Activated CD8-positive, alpha-beta memory T cell treated with anti-CD3 and anti-CD28 coated beads, Interleukin-2, amount 10 ng/mL, durations not matched to agents 7 days and 5 days (primary cell): ENCODE data around the gene PCDHGA8. TPM values are rescaled to one million over a fixed set of nuclear protein-coding genes. Genes with fewer than 3 reads are reported as not detected.
"Not testable (repeated sequence)": the region's sequence is repeated elsewhere in the genome, so short reads cannot be mapped to it uniquely, and the experiment has no call there.

Experiments
- ATAC-seq: fragments of 150-1000 bp; cut with Tn5 transposase; one replicate; pipeline ENCODE4 v1.10.0; 2021; ENCODE audit warnings: moderate library complexity
- CTCF ChIA-PET: fragments of 350-600 bp; sonication (Branson Sonifier 250); formaldehyde crosslinking; loops from one replicate; lab custom pipeline; 2021; ENCODE audit warnings: antibody characterized with exemption; lab: Charles Lee
- DNase-seq: peaks from one replicate; pipeline ENCODE4 v3.0.0-alpha.2; 2020
- H3K27ac Mint-ChIP-seq: one replicate; pipeline ENCODE4 v1.8.0; 2021; ENCODE audit warnings: mild to moderate bottlenecking, mixed read lengths
- H3K27me3 Mint-ChIP-seq: one replicate; pipeline ENCODE4 v1.8.0; 2021; ENCODE audit warnings: mixed read lengths
- H3K36me3 Mint-ChIP-seq: one replicate; pipeline ENCODE4 v1.8.0; 2021; ENCODE audit warnings: mild to moderate bottlenecking, mixed read lengths
- H3K4me1 Mint-ChIP-seq: one replicate; pipeline ENCODE4 v1.8.0; 2021; ENCODE audit warnings: mixed read lengths
- H3K4me3 Mint-ChIP-seq: one replicate; pipeline ENCODE4 v1.8.0; 2021; ENCODE audit warnings: mild to moderate bottlenecking, moderate library complexity, mixed read lengths
- H3K9me3 Mint-ChIP-seq: one replicate; pipeline ENCODE4 v1.8.0; 2022; ENCODE audit warnings: low read depth, mixed read lengths
- total RNA-seq, 2 experiments: library from RNA; stranded (reverse); gene quantifications; one replicate each; pipeline ENCODE4 v1.2.3, GENCODE V29; 2021

The PCDHGA8 gene
- not detected for total RNA-seq

DNA sequence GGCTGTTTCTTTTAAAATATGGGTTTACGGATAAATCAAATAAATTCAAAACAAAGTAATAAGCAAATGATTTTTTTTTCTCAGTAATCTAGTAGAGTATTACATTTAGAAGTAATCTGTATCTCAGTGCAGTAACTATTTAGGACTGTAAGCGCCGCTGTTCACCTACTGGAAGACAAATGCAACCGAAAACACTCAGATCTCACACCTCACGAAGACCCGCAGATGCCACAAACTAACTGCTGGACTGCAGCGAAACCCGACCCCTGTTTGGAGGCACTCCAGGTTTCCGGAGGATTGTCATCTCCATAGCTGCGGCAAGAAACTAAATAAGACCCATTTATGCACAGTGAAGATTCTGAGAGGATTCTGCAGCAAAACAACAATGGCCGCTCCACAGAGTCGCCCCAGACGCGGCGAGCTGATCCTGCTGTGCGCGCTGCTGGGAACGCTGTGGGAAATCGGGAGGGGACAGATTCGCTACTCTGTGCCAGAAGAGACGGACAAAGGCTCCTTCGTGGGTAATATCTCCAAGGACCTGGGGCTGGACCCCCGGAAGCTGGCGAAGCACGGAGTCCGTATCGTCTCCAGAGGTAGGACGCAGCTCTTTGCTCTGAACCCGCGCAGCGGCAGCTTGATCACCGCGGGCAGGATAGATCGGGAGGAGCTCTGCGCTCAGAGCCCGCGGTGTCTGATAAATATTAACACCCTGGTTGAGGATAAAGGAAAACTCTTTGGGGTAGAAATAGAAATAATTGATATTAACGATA, at the start of gene PCDHGA8:
TSS of gene PCDHGA8 (plus strand) at position 205 of the 770 bp plus-strand sequence. CDS start at position 386, 181 bp downstream.
- no peak within 1 kb of the TSS for H3K27ac Mint-ChIP-seq
- DNase-seq: no peak
- ATAC-seq: no peak
- no peaks in the 10 kb centered on the region for H3K4me1 Mint-ChIP-seq
- no peak within 1 kb of the TSS for H3K4me3 Mint-ChIP-seq
- CTCF ChIA-PET: interaction anchor here (1.0 to 1.3 kb wide), 2 partner anchors 28 to 120 kb away, joined by 3 read pairs; partner anchors contain the start of gene PCDHGA11
- peaks cover 40% of the 10 kb centered on the region for H3K27me3 Mint-ChIP-seq
- peaks cover 7% of the 10 kb centered on the region for H3K36me3 Mint-ChIP-seq
- H3K9me3 Mint-ChIP-seq: peaks cover 15% of the 10 kb centered on the region

DNA sequence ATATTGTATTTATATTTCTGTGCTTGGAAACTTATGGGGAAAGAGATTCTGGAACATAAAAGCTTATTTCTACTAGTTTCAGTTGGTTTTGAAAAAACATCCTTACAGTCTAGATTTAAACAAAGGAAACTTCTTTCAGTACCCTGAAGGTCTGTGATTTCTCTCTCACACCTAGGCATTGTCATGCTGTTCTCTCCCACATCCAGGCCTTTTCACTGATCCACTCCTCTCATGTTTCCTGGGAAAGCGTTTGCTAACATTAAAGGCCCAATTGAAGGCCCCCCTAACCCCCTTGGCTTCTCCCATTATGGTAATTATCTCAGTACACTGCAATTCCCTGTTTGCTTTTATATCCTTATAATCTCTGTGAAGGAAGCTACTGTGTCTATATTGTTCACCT, 49.7 kb upstream of the PCDHGA8 start:
- Mint-ChIP-seq H3K36me3 (peaks cover 8% of the 10 kb centered on the region), H3K4me1 (no peaks in the 10 kb centered on the region), H3K27ac (no peak overlapping the region), H3K9me3 (peaks cover 15% of the 10 kb centered on the region), H3K27me3 (peaks cover 35% of the 10 kb centered on the region), H3K4me3 (no peak overlapping the region)
- CTCF ChIA-PET: interaction anchor here (1.3 kb wide), 1 partner anchor 55 kb away, joined by 3 read pairs; the partner anchor contains the start of gene PCDHGB5
- ATAC-seq: no peak
- no peak for DNase-seq

DNA sequence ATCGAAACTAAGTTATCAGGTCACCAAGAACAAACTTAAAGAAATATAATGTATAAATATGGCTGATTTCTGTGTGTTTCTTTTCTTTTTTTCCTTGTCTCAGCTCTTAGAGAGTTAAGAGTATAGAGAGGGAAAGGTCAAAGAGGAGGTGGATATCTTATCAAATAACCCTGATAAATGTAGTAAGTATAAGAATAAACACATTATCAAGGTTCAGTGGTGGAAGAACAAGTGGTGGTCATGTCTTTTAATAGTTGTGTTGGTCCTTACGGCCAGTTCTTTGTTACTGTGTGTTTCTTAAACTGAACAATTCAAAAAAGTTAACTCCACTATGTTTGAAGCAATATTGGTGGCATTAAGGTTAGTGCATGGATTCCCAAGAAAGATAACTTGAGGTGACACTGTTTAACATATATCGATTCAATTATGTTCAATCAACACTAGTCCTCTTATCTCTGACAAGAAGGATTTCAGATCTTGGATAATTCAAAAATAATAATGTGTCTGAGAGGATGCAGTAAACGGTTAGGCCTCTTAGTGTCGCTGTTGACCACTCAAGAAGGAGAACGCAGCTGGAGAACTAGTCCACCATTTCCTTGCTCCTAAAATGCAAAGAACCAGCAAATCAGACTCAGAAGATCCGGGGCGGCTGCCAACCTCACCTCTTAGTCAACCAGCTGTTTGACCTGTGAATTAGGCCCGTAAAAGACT, 49.0 kb upstream of the PCDHGA8 start, which contains the start of gene PCDHGA3:
TSS of gene PCDHGA3 (plus strand) at position 588 of the 711 bp plus-strand sequence. CDS start 205 bp downstream, outside the sequence.
- H3K9me3 Mint-ChIP-seq: peaks cover 11% of the 10 kb centered on the region
- H3K27ac Mint-ChIP-seq: no peak within 1 kb of the TSS
- ATAC-seq: no peak
- H3K4me1 Mint-ChIP-seq: no peaks in the 10 kb centered on the region
- peaks cover 8% of the 10 kb centered on the region for H3K36me3 Mint-ChIP-seq
- DNase-seq: no peak
- peak within 1 kb of the TSS; percentile 61 for H3K4me3 Mint-ChIP-seq
- CTCF ChIA-PET: interaction anchor here (1.0 to 2.2 kb wide), 9 partner anchors 12 to 182 kb away, joined by 3 to 6 read pairs (median 3); partner anchors contain the start of genes PCDHGA4 and PCDHGB5
- H3K27me3 Mint-ChIP-seq: peaks cover 29% of the 10 kb centered on the region

DNA sequence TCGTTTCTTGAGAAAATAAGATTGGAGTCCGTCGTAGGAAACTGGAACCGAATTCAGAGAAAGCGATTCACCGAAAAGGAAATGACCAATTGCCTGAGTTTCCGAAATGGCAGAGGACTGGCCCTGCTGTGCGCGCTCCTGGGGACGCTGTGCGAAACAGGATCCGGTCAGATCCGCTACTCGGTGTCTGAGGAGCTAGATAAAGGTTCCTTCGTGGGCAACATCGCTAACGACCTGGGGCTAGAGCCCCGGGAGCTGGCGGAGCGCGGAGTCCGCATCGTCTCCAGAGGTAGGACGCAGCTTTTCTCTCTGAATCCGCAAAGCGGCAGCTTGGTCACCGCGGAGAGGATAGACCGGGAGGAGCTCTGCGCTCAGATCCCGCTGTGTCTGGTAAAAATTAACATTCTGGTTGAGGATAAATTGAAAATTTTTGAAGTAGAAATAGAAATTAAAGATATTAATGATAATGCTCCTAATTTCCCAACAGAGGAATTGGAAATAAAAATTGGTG, 48.4 kb upstream of the PCDHGA8 start:
- Mint-ChIP-seq H3K27ac (no peak overlapping the region), H3K36me3 (peaks cover 6% of the 10 kb centered on the region), H3K4me3 (peak overlapping the region; percentile 61), H3K9me3 (peaks cover 11% of the 10 kb centered on the region), H3K27me3 (peaks cover 23% of the 10 kb centered on the region), H3K4me1 (no peaks in the 10 kb centered on the region)
- DNase-seq (no peak), ATAC-seq (no peak)
- CTCF ChIA-PET: interaction anchor here (1.0 to 2.2 kb wide), 11 partner anchors 9 to 181 kb away, joined by 3 to 6 read pairs (median 3); partner anchors contain the start of genes PCDHGA4, PCDHGB5 and PCDHGB6

DNA sequence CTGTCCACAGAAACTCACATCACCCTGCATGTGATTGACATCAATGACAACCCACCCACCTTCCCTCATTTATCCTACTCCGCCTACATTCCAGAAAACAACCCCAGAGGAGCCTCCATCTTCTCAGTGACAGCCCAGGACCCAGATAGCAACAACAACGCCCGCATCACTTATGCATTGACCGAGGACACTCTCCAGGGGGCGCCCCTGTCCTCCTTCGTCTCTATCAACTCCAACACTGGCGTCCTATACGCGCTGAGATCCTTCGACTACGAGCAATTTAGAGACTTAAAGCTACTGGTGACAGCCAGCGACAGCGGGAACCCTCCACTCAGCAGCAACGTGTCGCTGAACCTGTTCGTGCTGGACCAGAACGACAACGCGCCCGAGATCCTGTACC, 47.1 kb upstream of the PCDHGA8 start:
- no peak overlapping the region for H3K27ac Mint-ChIP-seq
- H3K4me3 Mint-ChIP-seq: no peak overlapping the region
- peaks cover 18% of the 10 kb centered on the region for H3K27me3 Mint-ChIP-seq
- H3K9me3 Mint-ChIP-seq: peaks cover 11% of the 10 kb centered on the region
- H3K4me1 Mint-ChIP-seq: no peaks in the 10 kb centered on the region
- CTCF ChIA-PET: interaction anchor here (2.2 kb wide), 1 partner anchor 26 kb away, joined by 6 read pairs; no protein-coding TSS in a partner anchor
- H3K36me3 Mint-ChIP-seq: peaks cover 6% of the 10 kb centered on the region
- no peak for DNase-seq
- ATAC-seq: no peak

DNA sequence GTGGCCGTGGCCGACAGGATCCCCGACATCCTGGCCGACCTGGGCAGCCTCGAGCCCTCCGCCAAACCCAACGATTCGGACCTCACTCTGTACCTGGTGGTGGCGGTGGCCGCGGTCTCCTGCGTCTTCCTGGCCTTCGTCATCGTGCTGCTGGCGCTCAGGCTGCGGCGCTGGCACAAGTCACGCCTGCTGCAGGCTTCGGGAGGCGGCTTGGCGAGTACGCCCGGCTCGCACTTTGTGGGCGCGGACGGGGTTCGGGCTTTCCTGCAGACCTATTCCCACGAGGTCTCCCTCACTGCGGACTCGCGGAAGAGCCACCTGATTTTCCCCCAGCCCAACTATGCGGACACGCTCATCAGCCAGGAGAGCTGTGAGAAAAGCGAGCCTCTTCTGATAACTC, 46.4 kb upstream of the PCDHGA8 start:
- CTCF ChIA-PET, DNase-seq, H3K27ac Mint-ChIP-seq, H3K4me1 Mint-ChIP-seq, H3K4me3 Mint-ChIP-seq, H3K36me3 Mint-ChIP-seq, ATAC-seq: not testable (repeated sequence)
- peaks cover 24% of the 10 kb centered on the region for H3K27me3 Mint-ChIP-seq
- peaks cover 11% of the 10 kb centered on the region for H3K9me3 Mint-ChIP-seq

DNA sequence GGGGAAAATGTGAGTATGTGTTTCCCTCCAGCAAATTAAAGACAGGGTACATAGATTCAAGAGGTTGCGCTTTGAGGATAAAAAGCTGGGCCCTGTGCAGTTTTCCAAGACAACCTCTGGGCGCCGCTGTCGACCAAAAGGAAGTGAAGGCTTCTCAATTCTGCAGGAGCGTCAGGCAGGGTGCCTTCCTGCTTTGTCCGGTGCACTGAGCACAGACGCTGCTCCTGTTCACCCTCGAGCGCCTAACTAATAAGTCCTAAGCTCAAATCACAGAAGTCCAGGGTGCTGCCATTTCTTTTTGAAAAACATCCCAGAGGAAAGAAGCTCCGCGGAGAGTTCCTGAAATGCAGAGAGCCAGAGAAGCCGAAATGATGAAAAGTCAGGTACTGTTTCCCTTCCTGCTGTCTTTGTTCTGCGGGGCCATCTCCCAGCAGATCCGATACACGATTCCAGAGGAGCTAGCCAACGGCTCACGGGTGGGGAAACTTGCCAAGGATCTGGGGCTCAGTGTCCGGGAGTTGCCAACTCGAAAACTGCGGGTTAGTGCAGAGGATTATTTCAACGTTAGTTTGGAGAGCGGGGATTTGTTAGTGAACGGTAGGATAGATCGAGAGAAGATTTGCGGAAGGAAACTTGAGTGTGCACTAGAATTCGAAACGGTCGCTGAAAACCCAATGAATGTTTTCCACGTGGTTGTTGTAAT, 42.4 kb upstream of the PCDHGA8 start, which contains the start of gene PCDHGB1:
TSS of gene PCDHGB1 (plus strand) at position 183 of the 703 bp plus-strand sequence. CDS start at position 345, 162 bp downstream.
- DNase-seq (peak; percentile 58), ATAC-seq (no peak)
- no peaks in the 10 kb centered on the region for H3K4me1 Mint-ChIP-seq
- H3K4me3 Mint-ChIP-seq: peak within 1 kb of the TSS; percentile 26
- H3K9me3 Mint-ChIP-seq: peaks cover 13% of the 10 kb centered on the region
- CTCF ChIA-PET: interaction anchor here (1.0 to 1.4 kb wide), 3 partner anchors 14 to 214 kb away, joined by 3 to 5 read pairs (median 3); partner anchors contain the start of genes PCDHGA10 and PCDHGA5
- H3K27me3 Mint-ChIP-seq: peaks cover 23% of the 10 kb centered on the region
- peaks cover 9% of the 10 kb centered on the region for H3K36me3 Mint-ChIP-seq
- no peak within 1 kb of the TSS for H3K27ac Mint-ChIP-seq

DNA sequence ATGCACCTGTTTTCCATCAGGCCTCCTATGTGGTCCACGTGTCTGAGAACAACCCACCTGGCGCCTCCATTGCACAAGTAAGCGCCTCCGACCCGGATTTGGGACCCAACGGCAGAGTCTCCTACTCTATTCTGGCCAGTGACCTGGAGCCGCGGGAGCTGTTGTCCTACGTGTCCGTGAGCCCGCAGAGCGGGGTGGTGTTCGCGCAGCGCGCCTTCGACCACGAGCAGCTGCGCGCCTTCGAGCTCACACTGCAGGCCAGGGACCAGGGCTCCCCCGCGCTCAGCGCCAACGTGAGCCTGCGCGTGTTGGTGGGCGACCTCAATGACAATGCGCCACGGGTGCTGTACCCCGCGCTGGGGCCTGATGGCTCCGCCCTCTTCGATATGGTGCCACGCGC, 40.8 kb upstream of the PCDHGA8 start:
- CTCF ChIA-PET: no interaction called here
- peaks cover 17% of the 10 kb centered on the region for H3K9me3 Mint-ChIP-seq

DNA sequence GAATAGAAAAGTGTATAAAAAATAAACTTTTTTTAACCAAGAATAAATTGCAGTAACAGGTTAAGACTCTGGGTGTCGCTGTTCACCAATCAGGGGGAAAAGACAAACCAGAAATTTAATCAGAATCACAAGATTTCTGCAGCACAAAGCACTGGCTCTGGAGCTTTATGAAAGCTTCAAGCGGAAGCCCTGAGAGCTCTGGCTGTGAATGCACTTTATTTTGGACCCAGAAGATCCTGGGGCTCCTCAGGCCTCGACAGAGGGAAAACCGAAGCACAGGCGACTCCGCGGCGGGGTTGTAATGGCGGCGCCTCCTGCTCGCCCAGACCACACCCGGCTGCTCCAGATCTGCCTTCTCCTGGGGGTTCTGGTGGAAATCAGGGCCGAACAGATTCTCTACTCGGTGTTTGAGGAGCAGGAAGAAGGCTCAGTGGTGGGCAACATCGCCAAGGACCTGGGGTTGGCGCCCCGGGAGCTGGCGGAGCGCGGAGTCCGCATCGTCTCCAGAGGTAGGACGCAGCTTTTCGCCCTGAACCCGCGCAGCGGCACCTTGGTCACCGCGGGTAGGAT, 37.4 kb upstream of the PCDHGA8 start, which contains the start of gene PCDHGA4:
TSS of gene PCDHGA4 (plus strand) at position 122 of the 570 bp plus-strand sequence. CDS start at position 209, 87 bp downstream.
- H3K27me3 Mint-ChIP-seq: peaks cover 47% of the 10 kb centered on the region

More for the DNA sequence above, 40.8 kb upstream of the PCDHGA8 start:
- H3K36me3 Mint-ChIP-seq: peaks cover 5% of the 10 kb centered on the region
- no peak overlapping the region for H3K27ac Mint-ChIP-seq
- H3K4me1 Mint-ChIP-seq: no peaks in the 10 kb centered on the region
- no peak for DNase-seq
- peaks cover 37% of the 10 kb centered on the region for H3K27me3 Mint-ChIP-seq
- no peak overlapping the region for H3K4me3 Mint-ChIP-seq
- ATAC-seq: no peak

DNA sequence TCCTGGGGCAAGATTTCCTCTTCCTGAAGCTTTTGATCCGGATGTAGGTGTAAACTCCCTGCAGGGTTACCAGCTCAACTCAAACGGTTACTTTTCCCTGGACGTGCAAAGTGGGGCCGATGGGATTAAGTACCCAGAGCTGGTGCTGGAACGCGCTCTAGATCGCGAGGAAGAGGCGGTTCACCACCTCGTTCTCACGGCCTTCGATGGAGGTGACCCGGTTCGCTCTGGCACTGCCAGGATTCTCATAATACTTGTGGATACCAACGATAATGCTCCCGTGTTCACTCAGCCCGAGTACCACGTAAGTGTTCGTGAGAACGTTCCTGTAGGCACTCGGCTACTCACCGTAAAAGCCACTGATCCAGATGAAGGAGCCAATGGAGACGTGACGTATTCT, 36.8 kb upstream of the PCDHGA8 start:
- CTCF ChIA-PET: interaction anchor here (0.8 to 1.2 kb wide), 6 partner anchors 11 to 202 kb away, joined by 3 to 8 read pairs (median 4); partner anchors contain the start of genes PCDHGA1, PCDHGA11, PCDHGA3 and PCDHGB3
- Mint-ChIP-seq H3K4me1 (peaks cover 2% of the 10 kb centered on the region), H3K36me3 (peaks cover 8% of the 10 kb centered on the region), H3K27ac (no peak overlapping the region), H3K4me3 (no peak overlapping the region), H3K27me3 (peaks cover 47% of the 10 kb centered on the region), H3K9me3 (peaks cover 14% of the 10 kb centered on the region)
- DNase-seq: no peak
- ATAC-seq: no peak

More for the DNA sequence above, 37.4 kb upstream of the PCDHGA8 start, which contains the start of gene PCDHGA4:
- CTCF ChIA-PET: interaction anchor here (1.1 to 1.2 kb wide), 5 partner anchors 11 to 203 kb away, joined by 4 to 8 read pairs (median 4); partner anchors contain the start of genes PCDHGA1, PCDHGA11, PCDHGA3 and PCDHGB3
- DNase-seq (no peak), ATAC-seq (no peak)
- Mint-ChIP-seq H3K4me3 (no peak within 1 kb of the TSS), H3K27ac (no peak within 1 kb of the TSS), H3K36me3 (peaks cover 6% of the 10 kb centered on the region), H3K9me3 (peaks cover 14% of the 10 kb centered on the region), H3K4me1 (peaks cover 2% of the 10 kb centered on the region)

DNA sequence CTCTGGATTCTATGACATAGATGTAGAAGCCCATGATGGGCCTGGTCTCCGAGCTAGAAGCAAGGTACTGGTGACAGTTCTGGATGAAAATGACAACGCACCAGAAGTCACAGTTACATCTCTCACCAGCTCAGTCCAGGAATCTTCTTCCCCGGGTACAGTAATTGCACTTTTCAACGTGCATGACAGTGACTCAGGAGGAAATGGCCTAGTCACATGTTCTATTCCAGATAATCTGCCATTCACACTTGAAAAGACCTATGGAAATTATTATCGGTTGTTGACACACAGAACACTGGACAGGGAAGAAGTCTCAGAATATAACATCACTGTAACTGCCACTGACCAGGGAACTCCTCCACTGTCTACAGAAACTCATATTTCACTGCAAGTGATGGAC, 36.3 kb upstream of the PCDHGA8 start:
- Mint-ChIP-seq H3K4me3 (no peak overlapping the region), H3K36me3 (peaks cover 13% of the 10 kb centered on the region), H3K4me1 (peaks cover 2% of the 10 kb centered on the region), H3K27me3 (peaks cover 47% of the 10 kb centered on the region), H3K9me3 (peaks cover 17% of the 10 kb centered on the region), H3K27ac (no peak overlapping the region)
- ATAC-seq: no peak
- CTCF ChIA-PET: interaction anchor here (0.8 to 1.2 kb wide), 3 partner anchors 65 to 202 kb away, joined by 3 to 4 read pairs (median 4); partner anchors contain the start of gene PCDHGA11
- no peak for DNase-seq

DNA sequence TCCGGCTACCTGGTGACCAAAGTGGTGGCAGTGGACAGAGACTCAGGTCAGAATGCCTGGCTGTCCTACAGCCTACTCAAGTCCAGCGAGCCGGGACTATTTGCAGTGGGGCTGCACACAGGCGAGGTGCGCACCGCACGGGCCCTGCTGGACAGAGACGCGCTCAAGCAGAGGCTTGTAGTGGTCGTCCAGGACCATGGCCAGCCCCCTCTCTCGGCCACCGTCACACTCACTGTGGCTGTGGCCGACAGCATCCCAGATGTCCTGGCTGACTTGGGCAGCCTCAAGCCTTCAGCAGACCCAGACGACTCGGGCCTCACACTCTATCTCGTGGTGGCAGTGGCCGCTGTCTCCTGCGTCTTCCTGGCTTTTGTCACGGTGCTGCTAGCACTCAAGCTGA, 35.5 kb upstream of the PCDHGA8 start:
- no peak overlapping the region for H3K27ac Mint-ChIP-seq
- DNase-seq (no peak), ATAC-seq (no peak)
- peaks cover 2% of the 10 kb centered on the region for H3K4me1 Mint-ChIP-seq
- CTCF ChIA-PET: no interaction called here
- H3K9me3 Mint-ChIP-seq: peaks cover 17% of the 10 kb centered on the region
- H3K4me3 Mint-ChIP-seq: no peak overlapping the region
- H3K27me3 Mint-ChIP-seq: peaks cover 51% of the 10 kb centered on the region
- H3K36me3 Mint-ChIP-seq: peaks cover 15% of the 10 kb centered on the region
